Hepatocyte (in vitro differentiated cells): ENCODE measurements around the gene TRPV2.

ENCODE experiments used
- EZH2phosphoT487 ChIP-seq: fragments of 200-600 bp; sonication (generic); IDR thresholded peaks from one replicate; pipeline ENCODE4 v1.6.1; 2018; ENCODE audit warnings: antibody characterized with exemption, mild to moderate bottlenecking, low read depth, moderate library complexity; ENCODE audit not compliant: unreplicated experiment, severe bottlenecking
- TF ChIP-seq, protein P1 (sequence below): fragments of 200-600 bp; sonication (generic); IDR thresholded peaks from 2 replicates; pipeline ENCODE4 v1.5.1; 2016; ENCODE audit warnings: antibody characterized with exemption, mild to moderate bottlenecking; ENCODE audit not compliant: poor library complexity

DNA sequence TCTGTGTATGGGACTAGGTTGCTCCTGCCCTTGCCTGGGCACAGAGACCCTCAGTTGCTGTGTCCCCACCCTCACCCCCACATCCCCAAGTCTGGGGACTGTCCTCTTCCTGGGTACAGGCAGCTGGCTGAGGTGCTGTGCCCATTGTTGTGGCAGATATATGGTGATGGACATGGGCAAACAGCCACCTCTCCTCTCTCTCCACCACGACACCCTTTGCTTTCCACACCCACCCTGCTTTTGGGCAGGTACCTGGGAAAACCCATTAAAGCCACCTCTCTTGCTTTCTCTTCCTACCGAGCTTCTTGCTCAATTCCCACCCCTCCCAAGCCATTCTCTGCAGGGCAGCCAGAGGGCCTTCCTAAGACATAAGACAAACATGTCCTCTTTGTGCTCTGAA, 21.7 kb downstream of the TRPV2 start:
- TF ChIP-seq, protein P1, sequence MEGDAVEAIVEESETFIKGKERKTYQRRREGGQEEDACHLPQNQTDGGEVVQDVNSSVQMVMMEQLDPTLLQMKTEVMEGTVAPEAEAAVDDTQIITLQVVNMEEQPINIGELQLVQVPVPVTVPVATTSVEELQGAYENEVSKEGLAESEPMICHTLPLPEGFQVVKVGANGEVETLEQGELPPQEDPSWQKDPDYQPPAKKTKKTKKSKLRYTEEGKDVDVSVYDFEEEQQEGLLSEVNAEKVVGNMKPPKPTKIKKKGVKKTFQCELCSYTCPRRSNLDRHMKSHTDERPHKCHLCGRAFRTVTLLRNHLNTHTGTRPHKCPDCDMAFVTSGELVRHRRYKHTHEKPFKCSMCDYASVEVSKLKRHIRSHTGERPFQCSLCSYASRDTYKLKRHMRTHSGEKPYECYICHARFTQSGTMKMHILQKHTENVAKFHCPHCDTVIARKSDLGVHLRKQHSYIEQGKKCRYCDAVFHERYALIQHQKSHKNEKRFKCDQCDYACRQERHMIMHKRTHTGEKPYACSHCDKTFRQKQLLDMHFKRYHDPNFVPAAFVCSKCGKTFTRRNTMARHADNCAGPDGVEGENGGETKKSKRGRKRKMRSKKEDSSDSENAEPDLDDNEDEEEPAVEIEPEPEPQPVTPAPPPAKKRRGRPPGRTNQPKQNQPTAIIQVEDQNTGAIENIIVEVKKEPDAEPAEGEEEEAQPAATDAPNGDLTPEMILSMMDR: no peak
- TF ChIP-seq EZH2phosphoT487: no peak
